ENCODE measurements around the gene MAPK7. TPM values are rescaled to one million over a fixed set of nuclear protein-coding genes. Genes with fewer than 3 reads are reported as not detected.

The MAPK7 gene
- total RNA-seq, 1 donor from 2014 or later = 30.2 TPM

DNA sequence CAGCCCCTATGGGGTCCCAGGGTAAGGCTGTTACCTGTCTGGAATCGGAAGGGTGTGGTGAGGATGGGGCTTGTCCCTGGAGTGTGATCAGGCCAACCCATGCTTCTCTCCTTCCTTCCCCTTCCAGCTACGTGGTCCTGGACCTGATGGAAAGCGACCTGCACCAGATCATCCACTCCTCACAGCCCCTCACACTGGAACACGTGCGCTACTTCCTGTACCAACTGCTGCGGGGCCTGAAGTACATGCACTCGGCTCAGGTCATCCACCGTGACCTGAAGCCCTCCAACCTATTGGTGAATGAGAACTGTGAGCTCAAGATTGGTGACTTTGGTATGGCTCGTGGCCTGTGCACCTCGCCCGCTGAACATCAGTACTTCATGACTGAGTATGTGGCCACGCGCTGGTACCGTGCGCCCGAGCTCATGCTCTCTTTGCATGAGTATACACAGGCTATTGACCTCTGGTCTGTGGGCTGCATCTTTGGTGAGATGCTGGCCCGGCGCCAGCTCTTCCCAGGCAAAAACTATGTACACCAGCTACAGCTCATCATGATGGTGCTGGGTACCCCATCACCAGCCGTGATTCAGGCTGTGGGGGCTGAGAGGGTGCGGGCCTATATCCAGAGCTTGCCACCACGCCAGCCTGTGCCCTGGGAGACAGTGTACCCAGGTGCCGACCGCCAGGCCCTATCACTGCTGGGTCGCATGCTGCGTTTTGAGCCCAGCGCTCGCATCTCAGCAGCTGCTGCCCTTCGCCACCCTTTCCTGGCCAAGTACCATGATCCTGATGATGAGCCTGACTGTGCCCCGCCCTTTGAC, 2.4 kb downstream of the MAPK7 start:
- DNase-seq (ENCODE audit: low read depth) = no peak

- DNase-seq (ENCODE audit: low read depth) = no peak
These were observed 3.1 kb downstream of the MAPK7 start for GRCh38 chr17:19381361-19381740.

- no peak for DNase-seq (ENCODE audit: low read depth)
These were observed 3.6 kb downstream of the MAPK7 start for GRCh38 chr17:19381741-19382444.

GRCh38 chr17:19382531-19383444, 4.5 kb downstream of the MAPK7 start:
- no peak for DNase-seq (ENCODE audit: low read depth)

DNA sequence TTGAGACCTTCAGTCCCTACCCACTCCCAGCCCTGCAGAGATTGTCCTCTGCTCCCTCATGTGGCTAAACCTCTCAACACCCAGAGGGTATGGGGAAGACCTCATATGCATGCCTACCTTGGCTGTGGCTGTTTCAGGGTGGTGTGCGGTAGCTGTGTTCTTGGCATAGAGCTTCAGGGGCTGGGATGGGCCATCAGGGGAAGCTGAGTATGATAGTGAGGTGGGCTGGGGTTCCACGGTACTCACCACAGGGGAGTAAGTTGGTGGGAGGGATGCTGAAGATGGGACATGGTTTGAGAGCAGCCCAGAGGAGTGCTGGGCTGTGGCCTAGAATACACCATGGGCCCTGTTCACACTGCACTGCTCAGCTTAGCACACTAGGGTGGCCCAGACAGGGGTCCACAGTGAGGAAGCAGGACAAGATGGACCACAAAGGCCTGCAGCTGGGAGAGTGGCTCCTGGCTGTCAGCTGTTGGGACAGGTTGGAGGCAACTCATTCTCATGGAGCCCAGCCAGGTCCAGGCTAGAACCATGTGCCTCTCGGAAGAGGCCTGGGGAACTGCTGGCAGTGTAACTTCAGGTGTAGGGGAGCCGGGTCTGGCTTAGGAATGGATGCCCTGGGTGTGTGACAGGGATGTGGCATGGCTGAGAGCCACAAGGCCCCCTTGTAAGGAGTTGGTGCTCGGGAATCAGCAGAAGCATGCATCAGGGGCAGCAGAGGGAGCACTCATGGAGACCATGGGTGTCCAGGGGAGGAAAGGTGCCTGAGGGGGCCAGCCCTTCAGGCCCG, 5.6 kb downstream of the MAPK7 start:
- no peak for DNase-seq (ENCODE audit: low read depth)

GRCh38 chr17:19384723-19385391, 6.6 kb downstream of the MAPK7 start:
- DNase-seq (ENCODE audit: low read depth) = no peak

GRCh38 chr17:19385521-19385983, 7.3 kb downstream of the MAPK7 start:
- DNase-seq (ENCODE audit: low read depth) = no peak

- peak; percentile 69 for DNase-seq (ENCODE audit: low read depth)
These were observed 8.0 kb downstream of the MAPK7 start for GRCh38 chr17:19386051-19386929.

DNA sequence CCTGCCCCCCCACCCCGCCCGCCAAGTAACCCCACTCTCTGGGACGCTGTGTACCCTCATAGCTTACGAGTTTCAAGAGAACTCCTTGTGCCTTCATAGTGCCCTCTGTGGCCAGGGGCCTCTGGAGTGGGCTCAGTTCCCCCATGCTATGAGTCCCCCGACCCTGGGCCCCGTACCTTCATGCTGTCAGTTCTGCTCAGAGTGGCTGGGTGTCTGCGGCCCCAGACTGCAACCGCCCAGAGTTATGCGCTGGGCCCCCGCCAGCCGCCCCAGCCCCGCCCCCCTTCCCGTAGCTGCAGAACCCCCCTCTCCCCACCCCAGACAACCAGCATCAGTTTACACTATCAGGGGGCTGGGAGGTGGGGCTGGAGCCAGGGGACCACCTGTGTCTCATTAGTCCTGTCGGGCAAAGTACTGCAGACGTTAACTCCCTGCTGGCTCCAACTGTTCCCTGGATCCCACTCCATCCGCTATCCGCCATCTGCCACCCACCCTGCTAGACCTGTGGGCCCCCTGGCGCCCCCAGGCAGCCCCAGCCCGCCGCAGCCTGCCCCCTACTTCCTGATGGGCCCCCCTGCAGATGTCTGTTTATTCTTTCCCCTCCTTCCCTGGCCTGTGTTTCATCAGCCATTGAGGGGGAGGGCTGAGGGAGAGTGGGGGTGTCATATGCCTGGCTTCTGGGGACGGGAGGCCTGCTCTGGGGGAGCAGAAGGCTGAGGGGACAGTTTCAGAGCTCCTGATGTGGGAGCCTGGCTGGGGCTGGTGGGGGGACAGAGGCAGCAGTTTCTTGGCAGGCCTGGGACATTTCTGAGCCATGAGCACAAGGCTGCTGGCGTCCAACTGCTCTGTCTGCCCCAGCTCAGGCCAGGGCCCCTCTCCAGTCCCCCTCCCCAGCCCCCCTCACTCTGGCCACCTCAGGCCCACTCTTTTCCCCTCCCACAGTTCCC, 8.9 kb downstream of the MAPK7 start, which contains the start of gene MFAP4:
MFAP4 (minus strand) TSS at position 217 of the 947 bp plus-strand sequence; CDS start at position 182, 35 bp downstream.
- no peak for DNase-seq (ENCODE audit: low read depth)

- DNase-seq (ENCODE audit: low read depth) = peak; percentile 48
These were observed 9.7 kb downstream of the MAPK7 start for GRCh38 chr17:19387921-19388521.

- no peak for DNase-seq (ENCODE audit: low read depth)
These were observed 10.8 kb downstream of the MAPK7 start for GRCh38 chr17:19388791-19389785.

DNA sequence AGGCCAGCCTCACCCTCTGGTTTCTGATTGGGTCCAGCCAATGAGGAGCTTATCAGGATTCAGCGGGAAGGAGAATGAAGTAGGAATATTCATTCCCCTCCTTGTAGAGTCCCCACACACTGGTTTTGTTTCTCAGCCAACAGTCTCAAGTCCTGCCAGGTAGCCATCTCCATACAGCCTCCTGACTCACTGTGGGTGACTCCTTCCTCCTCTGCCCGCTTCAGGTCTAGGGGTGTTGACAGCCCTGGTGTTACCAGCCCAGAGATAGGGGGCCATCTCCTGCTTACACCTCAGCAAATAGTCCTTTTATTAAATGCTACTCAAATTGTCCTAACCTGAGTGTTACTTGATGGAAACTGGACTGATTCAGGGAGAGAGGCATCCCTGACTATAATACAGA, 12.7 kb downstream of the MAPK7 start:
- no peak for DNase-seq (ENCODE audit: low read depth)

DNA sequence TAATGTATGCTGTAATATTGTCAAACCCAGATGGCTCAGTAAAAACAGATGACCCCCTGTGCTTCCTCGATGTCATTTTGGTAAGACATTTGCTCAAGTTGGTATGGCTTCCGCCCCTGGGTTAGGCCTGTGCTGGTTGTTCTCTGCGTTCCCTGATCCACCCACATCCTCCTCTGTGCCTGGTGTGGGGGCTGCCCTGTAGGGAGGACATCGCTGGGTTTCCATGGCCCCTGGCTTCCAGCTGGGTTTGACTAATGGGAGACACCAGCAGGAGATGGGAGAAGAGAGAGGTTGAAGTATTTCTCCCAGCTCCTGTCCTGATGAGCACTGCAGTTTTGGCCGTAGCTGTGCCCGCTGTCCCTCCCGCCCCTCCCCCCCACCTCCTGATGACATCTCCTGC, 13.1 kb downstream of the MAPK7 start:
- DNase-seq (ENCODE audit: low read depth) = no peak

GRCh38 chr17:19392303-19392702, 14.0 kb downstream of the MAPK7 start:
- no peak for DNase-seq (ENCODE audit: low read depth)

DNA sequence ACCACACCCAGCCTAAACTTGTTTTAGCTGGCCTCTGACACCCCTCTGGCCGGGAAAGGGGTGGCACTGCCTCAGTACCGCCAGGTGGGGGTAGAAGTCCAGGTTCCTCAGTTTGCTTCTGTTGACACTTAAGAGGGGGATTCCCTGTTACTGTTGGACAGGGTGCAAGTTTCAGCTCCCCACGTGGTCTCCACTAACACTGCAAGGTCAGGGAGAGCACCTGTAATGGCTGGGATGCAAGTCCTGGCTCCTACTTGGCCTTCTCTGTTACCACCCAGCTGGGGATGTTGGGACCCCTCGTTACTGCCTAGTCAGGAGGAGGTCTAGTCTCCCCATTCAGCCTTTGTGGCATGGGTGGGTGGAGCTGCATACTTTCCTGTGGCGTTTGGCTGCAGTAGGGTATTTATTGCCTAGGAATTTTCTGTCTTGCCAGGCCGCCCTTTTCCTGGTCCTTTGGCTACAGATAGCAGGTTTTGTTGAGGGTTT, 19.3 kb downstream of the MAPK7 start:
- no peak for DNase-seq (ENCODE audit: low read depth)
